Smooth muscle cell (in vitro differentiated cells): Measurements from ENCODE around the gene CASP5. TPM values are rescaled to one million over a fixed set of nuclear protein-coding genes. Genes with fewer than 3 reads are reported as not detected.

Experiments
- DNase-seq: peaks from one replicate; lab custom pipeline; 2025; ENCODE audit not compliant: unreplicated experiment; lab: John Stamatoyannopoulos, UW
- H2AFZ ChIP-seq: fragments of 200-600 bp; sonication (generic); 2 replicates; pipeline ENCODE4 v1.6.0; 2016; ENCODE audit warnings: antibody characterized with exemption, low read depth, mild to moderate bottlenecking
- H3F3A ChIP-seq: fragments of 200-600 bp; sonication (generic); 2 replicates; pipeline ENCODE4 v1.6.0; 2017; ENCODE audit warnings: antibody characterized with exemption, low read depth
- H3K27ac ChIP-seq: fragments of 200-600 bp; sonication (generic); 2 replicates; pipeline ENCODE4 v1.5.1; 2016; ENCODE audit warnings: low read depth, mild to moderate bottlenecking
- H3K27me3 ChIP-seq: fragments of 200-600 bp; sonication (generic); 2 replicates; pipeline ENCODE4 v1.6.1; 2016; ENCODE audit warnings: low read depth, mild to moderate bottlenecking
- H3K36me3 ChIP-seq: fragments of 200-600 bp; sonication (generic); 2 replicates; pipeline ENCODE4 v1.5.1; 2016; ENCODE audit warnings: low read depth
- H3K4me1 ChIP-seq: fragments of 200-600 bp; sonication (generic); 2 replicates; pipeline ENCODE4 v1.5.1; 2016; ENCODE audit warnings: low read depth
- H3K4me2 ChIP-seq: fragments of 200-600 bp; sonication (generic); 2 replicates; pipeline ENCODE4 v1.6.0; 2016; ENCODE audit warnings: mild to moderate bottlenecking
- H3K4me3 ChIP-seq: fragments of 200-600 bp; sonication (generic); 2 replicates; pipeline ENCODE4 v1.5.1; 2016; ENCODE audit warnings: mild to moderate bottlenecking
- H3K79me2 ChIP-seq: fragments of 200-600 bp; sonication (generic); 2 replicates; pipeline ENCODE4 v1.6.0; 2016; ENCODE audit warnings: low read depth, mild to moderate bottlenecking
- H3K9ac ChIP-seq: fragments of 200-600 bp; sonication (generic); 2 replicates; pipeline ENCODE4 v1.6.0; 2016; ENCODE audit warnings: low read depth
- H3K9me3 ChIP-seq: fragments of 200-600 bp; sonication (generic); replicated peaks from 2 replicates; pipeline ENCODE4 v1.5.1; 2016; ENCODE audit warnings: low read depth
- H4K20me1 ChIP-seq: fragments of 200-600 bp; sonication (generic); 2 replicates; pipeline ENCODE4 v1.6.0; 2016; ENCODE audit warnings: low read depth
- WGBS: methylation state at CpG from one replicate; pipeline ENCODE4 v1.1.7; 2016; ENCODE audit warnings: low lambda C conversion rate; 5-methylcytosine and 5-hydroxymethylcytosine counted together
- polyA plus RNA-seq: library from polyadenylated mRNA; unstranded; fragments of >200 nt; fragmentation: Nextera tagmentation; extraction: Ambion mirVana; gene quantifications from 2 replicates; pipeline ENCODE4 v1.2.1, GENCODE V29; 2016
- total RNA-seq: library from RNA; depleted of rRNA; stranded (reverse); fragments of >200 nt; gene quantifications from 2 replicates; pipeline ENCODE4 v1.2.3, GENCODE V29; 2014
- TF ChIP-seq, protein P1 (sequence below): fragments of 200-600 bp; sonication (generic); IDR thresholded peaks from 2 replicates; pipeline ENCODE4 v1.5.1; 2017; ENCODE audit warnings: borderline replicate concordance, mild to moderate bottlenecking, antibody characterized with exemption; ENCODE audit not compliant: insufficient read depth, poor library complexity, severe bottlenecking

Gene CASP5
- total and polyA plus RNA-seq, 2 experiments from 2014 or later = not detected

DNA sequence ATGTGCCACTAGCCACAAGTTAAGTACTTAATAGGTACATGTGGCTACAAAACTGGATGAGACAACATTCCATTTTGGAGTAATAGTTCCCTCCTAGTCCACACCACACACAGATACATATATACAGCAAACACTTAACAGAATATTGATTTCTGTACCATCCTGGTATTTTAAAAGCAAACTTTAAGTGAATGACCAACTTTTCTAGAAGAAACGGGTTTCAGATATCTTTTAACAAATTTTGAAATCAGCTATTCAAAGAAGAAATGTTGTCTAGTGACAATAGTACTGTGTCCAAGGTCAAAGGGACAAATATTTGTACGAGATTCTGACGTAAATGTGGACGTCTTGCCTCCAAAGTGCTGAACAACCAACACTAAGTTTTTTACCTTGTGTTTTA lies 34.5 kb upstream of the CASP5 start:
- Histone ChIP-seq H3K27me3 (no peaks in the 10 kb centered on the region), H3K27ac (no peak overlapping the region), H3F3A (no peaks in the 10 kb centered on the region), H3K9ac (no peak overlapping the region), H3K36me3 (no peaks in the 10 kb centered on the region), H3K4me3 (no peak overlapping the region), H3K4me2 (no peak overlapping the region), H2AFZ (no peak overlapping the region), H3K9me3 (no peaks in the 10 kb centered on the region), H3K79me2 (no peaks in the 10 kb centered on the region), H4K20me1 (no peaks in the 10 kb centered on the region), H3K4me1 (no peaks in the 10 kb centered on the region)
- TF ChIP-seq, protein P1, sequence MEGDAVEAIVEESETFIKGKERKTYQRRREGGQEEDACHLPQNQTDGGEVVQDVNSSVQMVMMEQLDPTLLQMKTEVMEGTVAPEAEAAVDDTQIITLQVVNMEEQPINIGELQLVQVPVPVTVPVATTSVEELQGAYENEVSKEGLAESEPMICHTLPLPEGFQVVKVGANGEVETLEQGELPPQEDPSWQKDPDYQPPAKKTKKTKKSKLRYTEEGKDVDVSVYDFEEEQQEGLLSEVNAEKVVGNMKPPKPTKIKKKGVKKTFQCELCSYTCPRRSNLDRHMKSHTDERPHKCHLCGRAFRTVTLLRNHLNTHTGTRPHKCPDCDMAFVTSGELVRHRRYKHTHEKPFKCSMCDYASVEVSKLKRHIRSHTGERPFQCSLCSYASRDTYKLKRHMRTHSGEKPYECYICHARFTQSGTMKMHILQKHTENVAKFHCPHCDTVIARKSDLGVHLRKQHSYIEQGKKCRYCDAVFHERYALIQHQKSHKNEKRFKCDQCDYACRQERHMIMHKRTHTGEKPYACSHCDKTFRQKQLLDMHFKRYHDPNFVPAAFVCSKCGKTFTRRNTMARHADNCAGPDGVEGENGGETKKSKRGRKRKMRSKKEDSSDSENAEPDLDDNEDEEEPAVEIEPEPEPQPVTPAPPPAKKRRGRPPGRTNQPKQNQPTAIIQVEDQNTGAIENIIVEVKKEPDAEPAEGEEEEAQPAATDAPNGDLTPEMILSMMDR = no peak
- DNase-seq = no peak
- WGBS = 64% methylated on average over 4 of the region's 4 CpGs

DNA sequence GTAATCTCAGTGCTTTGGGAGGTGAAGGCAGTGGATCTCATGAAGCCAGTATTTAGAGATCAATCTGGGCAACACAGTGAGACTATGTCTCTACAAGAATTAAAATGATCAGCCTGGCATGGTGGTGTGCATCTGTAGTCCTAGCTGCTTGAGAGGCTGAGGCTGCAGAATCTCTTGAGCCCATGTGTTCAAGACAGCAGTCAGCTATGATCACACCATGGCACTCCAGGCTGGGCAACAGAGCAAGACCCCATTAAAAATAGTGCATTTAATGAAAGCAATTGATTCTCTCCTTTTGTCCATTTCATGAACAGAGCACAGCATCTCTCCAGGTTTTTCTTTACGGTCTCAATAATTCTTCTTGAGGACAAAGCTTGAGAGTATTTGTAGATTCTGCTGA lies 33.5 kb upstream of the CASP5 start:
- TF ChIP-seq, protein P1 = no peak
- no peak overlapping the region for H3K27ac ChIP-seq

DNA sequence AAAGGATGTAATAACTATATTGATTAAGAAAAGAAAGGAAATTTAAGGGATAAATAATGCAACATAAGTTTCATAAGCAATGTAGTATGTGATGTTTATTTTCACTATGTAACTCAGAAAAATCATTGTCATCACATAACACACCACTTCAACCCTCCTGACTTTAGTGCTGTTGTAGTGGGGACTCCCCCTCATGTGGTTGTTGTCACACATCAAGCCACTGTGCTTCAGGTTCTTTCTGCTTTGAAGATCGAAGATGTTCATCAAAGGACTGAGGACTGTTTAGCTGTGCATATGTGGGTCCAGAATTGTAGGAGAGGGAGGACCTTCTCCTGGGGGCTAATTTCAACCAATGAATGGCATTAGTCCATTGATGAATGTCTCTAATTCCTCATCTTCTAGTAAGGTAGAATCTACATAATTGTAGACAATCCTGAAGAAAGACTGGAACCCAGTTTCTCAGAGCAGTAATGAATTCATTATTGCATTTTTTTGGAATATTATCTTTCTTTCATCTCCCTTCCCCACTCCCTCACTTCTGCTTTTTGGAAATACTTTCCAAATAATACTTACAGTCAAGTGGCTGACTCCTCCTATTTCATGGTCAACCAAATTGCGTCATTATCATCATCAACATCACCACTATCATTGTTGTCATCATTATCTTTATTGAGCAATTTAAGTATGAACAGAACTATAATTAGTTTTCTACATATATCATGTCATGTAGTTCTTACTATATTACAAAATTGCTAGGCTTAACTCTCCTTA lies 31.9 kb upstream of the CASP5 start:
- H2AFZ ChIP-seq = no peak overlapping the region
- no peaks in the 10 kb centered on the region for H3K4me1 ChIP-seq
- H3K9me3 ChIP-seq = no peaks in the 10 kb centered on the region
- H3F3A ChIP-seq = no peaks in the 10 kb centered on the region
- TF ChIP-seq, protein P1 = no peak
- no peaks in the 10 kb centered on the region for H3K36me3 ChIP-seq
- H3K4me2 ChIP-seq = no peak overlapping the region
- no peak overlapping the region for H3K27ac ChIP-seq
- DNase-seq = no peak
- H3K4me3 ChIP-seq = no peak overlapping the region
- H3K27me3 ChIP-seq = no peaks in the 10 kb centered on the region
- no peaks in the 10 kb centered on the region for H4K20me1 ChIP-seq
- WGBS = 68% methylated on average over 2 of the region's 2 CpGs
- H3K9ac ChIP-seq = no peak overlapping the region
- no peaks in the 10 kb centered on the region for H3K79me2 ChIP-seq

More for the DNA sequence above, 33.5 kb upstream of the CASP5 start:
- Histone ChIP-seq H3K79me2 (no peaks in the 10 kb centered on the region), H3K4me2 (no peak overlapping the region), H3F3A (no peaks in the 10 kb centered on the region), H3K27me3 (no peaks in the 10 kb centered on the region), H3K4me1 (no peaks in the 10 kb centered on the region), H3K9ac (no peak overlapping the region), H3K36me3 (no peaks in the 10 kb centered on the region), H3K4me3 (no peak overlapping the region), H3K9me3 (no peaks in the 10 kb centered on the region), H4K20me1 (no peaks in the 10 kb centered on the region), H2AFZ (no peak overlapping the region)
- no peak for DNase-seq
- WGBS = 97% methylated on average over 1 of the region's 1 CpG

DNA sequence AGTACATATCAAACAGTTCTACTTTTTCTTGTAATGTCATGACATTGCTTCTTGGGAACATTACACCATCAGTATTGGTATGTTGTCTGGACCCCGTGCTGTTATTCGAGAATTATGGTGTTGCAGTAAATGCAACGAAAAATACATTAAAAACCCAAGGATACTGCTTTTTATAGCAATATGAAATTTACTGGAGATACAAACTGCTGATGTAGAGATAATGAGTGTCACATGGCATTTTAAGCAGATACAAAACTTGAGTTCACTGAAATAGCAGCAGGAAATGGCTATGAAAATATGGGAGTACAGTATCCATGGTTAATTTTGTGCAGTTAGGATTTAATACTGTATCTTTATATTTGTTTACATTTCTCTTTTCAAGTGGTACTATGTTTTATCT lies 29.5 kb upstream of the CASP5 start:
- no peaks in the 10 kb centered on the region for H4K20me1 ChIP-seq
- no peaks in the 10 kb centered on the region for H3K27me3 ChIP-seq
- no peak overlapping the region for H2AFZ ChIP-seq
- DNase-seq = no peak
- H3K27ac ChIP-seq = no peak overlapping the region
- no peaks in the 10 kb centered on the region for H3K4me1 ChIP-seq
- H3K4me2 ChIP-seq = no peak overlapping the region
- TF ChIP-seq, protein P1 = no peak
- WGBS = 91% methylated on average over 3 of the region's 3 CpGs
- no peaks in the 10 kb centered on the region for H3K79me2 ChIP-seq
- no peaks in the 10 kb centered on the region for H3K36me3 ChIP-seq
- no peaks in the 10 kb centered on the region for H3K9me3 ChIP-seq
- no peaks in the 10 kb centered on the region for H3F3A ChIP-seq
- H3K9ac ChIP-seq = no peak overlapping the region
- H3K4me3 ChIP-seq = no peak overlapping the region
